ENCODE results near the gene KIF3B. TPM values are rescaled to one million over a fixed set of nuclear protein-coding genes. Genes with fewer than 3 reads are reported as not detected.

The KIF3B gene
- total and polyA plus RNA-seq, 2 of the 13 experiments (the other 11 are each of a cell fraction or from before 2014, with no cell fraction given) = 23.6 to 28.8 TPM

GRCh38 chr20:32263398-32263954, 14.0 kb upstream of the KIF3B start (continued):
- TF ChIP-seq ZNF513 (CRISPR knock-in tag; conservative IDR thresholded peaks at IDR 0.05) = peak; percentile 69; the same call in 1 of the 2 replicates
- peak; percentile 74 for TF ChIP-seq ARID3A (IDR thresholded peaks at IDR 0.05; ENCODE audit: low read depth, low read length)
- peak; percentile 26; the same call in 1 of the 2 replicates for TF ChIP-seq ZSCAN25 (CRISPR knock-in tag; IDR thresholded peaks at IDR 0.05)
- TF ChIP-seq HNRNPH1 (optimal IDR thresholded peaks at IDR 0.05; ENCODE audit: low read depth, low read length) = no peak
- no peak for TF ChIP-seq ZSCAN29 (CRISPR knock-in tag; conservative IDR thresholded peaks at IDR 0.05)
- no peak for TF ChIP-seq EEA1 (CRISPR knock-in tag; IDR thresholded peaks at IDR 0.05; ENCODE audit: borderline replicate concordance)
- no peak for TF ChIP-seq FOXM1 (CRISPR knock-in tag; IDR thresholded peaks at IDR 0.05)
- TF ChIP-seq FOXO4 (CRISPR knock-in tag; conservative IDR thresholded peaks at IDR 0.05) = no peak
- no peak for TF ChIP-seq GMEB2 (CRISPR knock-in tag; IDR thresholded peaks at IDR 0.05; ENCODE audit: low read depth)
- no peak for TF ChIP-seq ZNF564 (CRISPR knock-in tag; IDR thresholded peaks at IDR 0.05)
- TF ChIP-seq GPBP1L1 (CRISPR knock-in tag; IDR thresholded peaks at IDR 0.05) = no peak
- TF ChIP-seq STAT6 (CRISPR knock-in tag; IDR thresholded peaks at IDR 0.05; ENCODE audit: borderline replicate concordance) = no peak
- no peak for TF ChIP-seq BORCS8-MEF2B (CRISPR knock-in tag; IDR thresholded peaks at IDR 0.05)
- TF ChIP-seq ZNF383 (CRISPR knock-in tag; IDR thresholded peaks at IDR 0.05; ENCODE audit: borderline replicate concordance) = no peak
- no peak for TF ChIP-seq ZNF790 (CRISPR knock-in tag; IDR thresholded peaks at IDR 0.05; ENCODE audit: borderline replicate concordance)
- TF ChIP-seq HMGA1 (CRISPR knock-in tag; conservative IDR thresholded peaks at IDR 0.05) = no peak
- no peak for TF ChIP-seq ZNF605 (CRISPR knock-in tag; IDR thresholded peaks at IDR 0.05)
- no peak for TF ChIP-seq ARNT2 (CRISPR knock-in tag; IDR thresholded peaks at IDR 0.05; ENCODE audit: low read depth)
- no peak for TF ChIP-seq ZNF562 (CRISPR knock-in tag; IDR thresholded peaks at IDR 0.05; ENCODE audit: borderline replicate concordance)
- TF ChIP-seq ZNF354B (CRISPR knock-in tag; IDR thresholded peaks at IDR 0.05) = 0 out of 2 replicates have a peak, but pooled peaks have one; percentile 6
